Neural progenitor cell (in vitro differentiated cells): ENCODE measurements around the gene YY2. TPM values are rescaled to one million over a fixed set of nuclear protein-coding genes. Genes with fewer than 3 reads are reported as not detected.
A peak's percentile ranks its signal among the peaks of the same experiment; 100 is the strongest.
"Not testable (repeated sequence)": the region's sequence is repeated elsewhere in the genome, so short reads cannot be mapped to it uniquely, and the experiment has no call there.

Source experiments
- DNase-seq: peaks from one replicate; pipeline ENCODE4 v3.0.0-alpha.2; 2016; ENCODE audit warnings: low spot score
- H2AFZ ChIP-seq: fragments of 200-600 bp; sonication (generic); replicated peaks from 2 replicates; pipeline ENCODE4 v1.6.1; 2016; ENCODE audit warnings: antibody characterized with exemption
- H3F3A ChIP-seq: fragments of 200-600 bp; sonication (generic); 2 replicates; pipeline ENCODE4 v1.6.1; 2016; ENCODE audit warnings: antibody characterized with exemption, low read depth
- H3K27ac ChIP-seq: fragments of 200-600 bp; sonication (generic); 2 replicates; pipeline ENCODE4 v1.5.1; 2016; ENCODE audit warnings: mild to moderate bottlenecking
- H3K27me3 ChIP-seq: fragments of 200-600 bp; sonication (generic); 2 replicates; pipeline ENCODE4 v1.6.1; 2016; ENCODE audit warnings: mild to moderate bottlenecking, moderate library complexity
- H3K36me3 ChIP-seq: fragments of 200-600 bp; sonication (generic); 2 replicates; pipeline ENCODE4 v1.5.1; 2016
- H3K4me1 ChIP-seq: fragments of 200-600 bp; sonication (generic); 2 replicates; pipeline ENCODE4 v1.6.1; 2016; ENCODE audit warnings: mixed run types
- H3K4me2 ChIP-seq: fragments of 200-600 bp; sonication (generic); 2 replicates; pipeline ENCODE4 v1.6.1; 2016
- H3K4me3 ChIP-seq: fragments of 200-600 bp; sonication (generic); 2 replicates; pipeline ENCODE4 v1.5.1; 2016
- H3K79me2 ChIP-seq: fragments of 200-600 bp; sonication (generic); 2 replicates; pipeline ENCODE4 v1.6.1; 2016; ENCODE audit warnings: low read depth
- H3K9ac ChIP-seq: fragments of 200-600 bp; sonication (generic); 2 replicates; pipeline ENCODE4 v1.6.1; 2016
- H3K9me3 ChIP-seq: fragments of 200-600 bp; sonication (generic); 2 replicates; pipeline ENCODE4 v1.5.1; 2016; ENCODE audit warnings: low read depth
- H4K20me1 ChIP-seq: fragments of 200-600 bp; sonication (generic); 2 replicates; pipeline ENCODE4 v1.6.1; 2016; ENCODE audit warnings: low read depth
- H3K27ac Mint-ChIP-seq: 3 replicates; pipeline ENCODE4 v1.8.0; 2021; ENCODE audit warnings: mixed read lengths
- H3K27me3 Mint-ChIP-seq: 2 replicates; pipeline ENCODE4 v1.8.0; 2022; ENCODE audit warnings: low read depth, mild to moderate bottlenecking, inconsistent platforms, moderate library complexity, mixed read lengths; ENCODE audit not compliant: insufficient read depth
- H3K36me3 Mint-ChIP-seq: 3 replicates; pipeline ENCODE4 v1.8.0; 2021; ENCODE audit warnings: mixed read lengths
- H3K4me1 Mint-ChIP-seq: 3 replicates; pipeline ENCODE4 v1.8.0; 2021; ENCODE audit warnings: mixed read lengths
- H3K4me3 Mint-ChIP-seq: 3 replicates; pipeline ENCODE4 v1.8.0; 2021; ENCODE audit warnings: mild to moderate bottlenecking, moderate library complexity, mixed read lengths
- H3K9me3 Mint-ChIP-seq: 3 replicates; pipeline ENCODE4 v1.8.0; 2020; ENCODE audit warnings: mixed read lengths
- CTCF ChIP-seq: fragments of 200-600 bp; sonication (generic); IDR thresholded peaks from 2 replicates; pipeline ENCODE4 v1.5.1; 2017; ENCODE audit warnings: antibody characterized with exemption, mild to moderate bottlenecking
- EZH2 ChIP-seq: fragments of 200-600 bp; sonication (generic); IDR thresholded peaks from 2 replicates; pipeline ENCODE4 v1.6.1; 2017; ENCODE audit warnings: antibody characterized with exemption, mild to moderate bottlenecking, moderate library complexity
- EZH2phosphoT487 ChIP-seq: fragments of 200-600 bp; sonication (generic); IDR thresholded peaks from 2 replicates; pipeline ENCODE4 v1.6.1; 2017; ENCODE audit warnings: antibody characterized with exemption
- total RNA-seq: library from RNA; depleted of rRNA; stranded (reverse); fragments of >200 nt; gene quantifications from 2 replicates; pipeline ENCODE4 v1.2.3, GENCODE V29; 2015; ENCODE audit warnings: low replicate concordance

YY2 gene
- total RNA-seq, 1 donor from 2014 or later = 0.22 TPM

GRCh38 chrX:21812628-21813027 is 43.2 kb upstream of the YY2 start:
- no peaks in the 10 kb centered on the region for H3K36me3 Mint-ChIP-seq
- Histone ChIP-seq H3F3A (no peaks in the 10 kb centered on the region), H2AFZ (no peak overlapping the region), H3K79me2 (no peaks in the 10 kb centered on the region), H3K9me3 (no peaks in the 10 kb centered on the region), H3K4me2 (no peak overlapping the region), H4K20me1 (no peaks in the 10 kb centered on the region), H3K4me1 (no peaks in the 10 kb centered on the region), H3K9ac (no peak overlapping the region), H3K27me3 (no peaks in the 10 kb centered on the region), H3K36me3 (no peaks in the 10 kb centered on the region), H3K4me3 (no peak overlapping the region), H3K27ac (no peak overlapping the region)
- TF ChIP-seq EZH2 (no peak), EZH2phosphoT487 (no peak), CTCF (no peak)
- H3K4me1 Mint-ChIP-seq = peaks cover 19% of the 10 kb centered on the region
- no peak overlapping the region for H3K4me3 Mint-ChIP-seq
- no peak for DNase-seq
- peaks cover under 1% of the 10 kb centered on the region for H3K9me3 Mint-ChIP-seq
- no peak overlapping the region for H3K27ac Mint-ChIP-seq
- no peaks in the 10 kb centered on the region for H3K27me3 Mint-ChIP-seq

GRCh38 chrX:21813612-21814368 is 42.0 kb upstream of the YY2 start:
- peak overlapping the region; percentile 46 for H2AFZ ChIP-seq
- no peaks in the 10 kb centered on the region for H3K79me2 ChIP-seq
- Mint-ChIP-seq H3K27me3 (peaks cover 2% of the 10 kb centered on the region), H3K9me3 (no peaks in the 10 kb centered on the region), H3K4me1 (peaks cover 19% of the 10 kb centered on the region), H3K36me3 (no peaks in the 10 kb centered on the region), H3K27ac (no peak overlapping the region), H3K4me3 (no peak overlapping the region)
- H3K27ac ChIP-seq = no peak overlapping the region
- no peaks in the 10 kb centered on the region for H3K4me1 ChIP-seq
- DNase-seq = peak; percentile 3
- no peak overlapping the region for H3K4me3 ChIP-seq
- H3K27me3 ChIP-seq = no peaks in the 10 kb centered on the region
- no peak overlapping the region for H3K4me2 ChIP-seq
- H4K20me1 ChIP-seq = no peaks in the 10 kb centered on the region
- no peak overlapping the region for H3K9ac ChIP-seq
- H3K36me3 ChIP-seq = no peaks in the 10 kb centered on the region
- H3K9me3 ChIP-seq = no peaks in the 10 kb centered on the region
- TF ChIP-seq CTCF = no peak
- no peak for TF ChIP-seq EZH2phosphoT487
- TF ChIP-seq EZH2 = no peak
- no peaks in the 10 kb centered on the region for H3F3A ChIP-seq

- Histone ChIP-seq H3K4me1 (no peaks in the 10 kb centered on the region), H3K27ac (no peak overlapping the region), H3K79me2 (no peaks in the 10 kb centered on the region), H3K4me2 (no peak overlapping the region), H3K4me3 (no peak overlapping the region), H3K9ac (no peak overlapping the region), H3K27me3 (no peaks in the 10 kb centered on the region), H2AFZ (no peak overlapping the region), H3K9me3 (peaks cover under 1% of the 10 kb centered on the region), H3K36me3 (no peaks in the 10 kb centered on the region), H4K20me1 (no peaks in the 10 kb centered on the region), H3F3A (no peaks in the 10 kb centered on the region)
- H3K27ac Mint-ChIP-seq = no peak overlapping the region
- TF ChIP-seq EZH2 (no peak), CTCF (no peak), EZH2phosphoT487 (no peak)
- H3K9me3 Mint-ChIP-seq = no peaks in the 10 kb centered on the region
- H3K36me3 Mint-ChIP-seq = no peaks in the 10 kb centered on the region
- no peak for DNase-seq
- no peak overlapping the region for H3K4me3 Mint-ChIP-seq
- peaks cover 4% of the 10 kb centered on the region for H3K27me3 Mint-ChIP-seq
- H3K4me1 Mint-ChIP-seq = peaks cover 19% of the 10 kb centered on the region
These were observed 39.7 kb upstream of the YY2 start for GRCh38 chrX:21816136-21816535.

GRCh38 chrX:21820170-21820569 is 35.6 kb upstream of the YY2 start:
- not testable (repeated sequence) for H3K79me2 ChIP-seq, H4K20me1 ChIP-seq, DNase-seq, H3K4me1 ChIP-seq, H3F3A ChIP-seq, H3K9me3 Mint-ChIP-seq, H2AFZ ChIP-seq, H3K9ac ChIP-seq, H3K27me3 Mint-ChIP-seq, H3K4me2 ChIP-seq, H3K36me3 ChIP-seq, H3K27ac ChIP-seq, H3K27me3 ChIP-seq, H3K36me3 Mint-ChIP-seq, H3K27ac Mint-ChIP-seq, H3K9me3 ChIP-seq, H3K4me3 ChIP-seq, H3K4me3 Mint-ChIP-seq
- peaks cover 11% of the 10 kb centered on the region for H3K4me1 Mint-ChIP-seq
